ENCODE measurements around the gene CTSC. TPM values are rescaled to one million over a fixed set of nuclear protein-coding genes. Genes with fewer than 3 reads are reported as not detected.
A peak's percentile ranks its signal among the peaks of the same experiment; 100 is the strongest.

CTSC gene
- total and polyA plus RNA-seq, 2 donors: 72.4 to 178 TPM

DNA sequence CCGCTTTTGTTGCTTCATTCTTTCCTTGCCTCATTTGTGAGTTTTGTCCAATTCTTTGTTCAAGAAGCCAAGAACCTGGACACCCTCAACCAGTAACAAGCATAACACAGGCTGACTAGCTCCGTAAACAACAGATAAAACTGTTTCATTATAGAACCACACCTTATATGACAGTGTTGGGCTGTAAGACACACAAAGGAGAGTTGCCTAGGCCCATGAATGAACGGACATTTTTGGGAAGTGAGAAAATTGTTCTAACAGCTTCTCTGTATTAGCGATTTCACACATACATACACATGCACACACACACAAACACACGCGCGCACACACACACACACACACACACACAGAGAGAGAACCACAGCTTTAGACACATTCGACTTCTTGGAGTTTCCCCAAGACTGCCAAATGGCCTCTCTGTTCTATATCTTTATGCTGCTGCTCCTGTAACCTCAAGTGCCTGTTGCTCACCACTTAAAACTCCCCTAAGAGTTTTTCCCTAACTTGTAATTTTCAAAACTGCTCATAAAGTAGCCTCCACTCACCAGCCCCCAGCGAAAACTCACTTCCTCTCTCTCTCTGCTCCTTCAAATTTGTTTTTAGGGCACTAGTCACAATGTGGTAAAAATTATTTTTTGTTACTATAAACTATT is 35.9 kb downstream of the CTSC start:
- H3K36me3 ChIP-seq (ENCODE audit: insufficient read depth): peaks cover 1% of the 10 kb centered on the region
- peak overlapping the region; percentile 50 for H3K27ac ChIP-seq (ENCODE audit: low read depth)
- H3K4me3 ChIP-seq (ENCODE audit: low read depth, low read length): no peak overlapping the region
- 31% methylated on average over 9 of the region's 9 CpGs for WGBS
- DNase-seq (ENCODE audit: extremely low spot score): no peak
- no peaks in the 10 kb centered on the region for H3K4me1 ChIP-seq (ENCODE audit: insufficient read depth)

DNA sequence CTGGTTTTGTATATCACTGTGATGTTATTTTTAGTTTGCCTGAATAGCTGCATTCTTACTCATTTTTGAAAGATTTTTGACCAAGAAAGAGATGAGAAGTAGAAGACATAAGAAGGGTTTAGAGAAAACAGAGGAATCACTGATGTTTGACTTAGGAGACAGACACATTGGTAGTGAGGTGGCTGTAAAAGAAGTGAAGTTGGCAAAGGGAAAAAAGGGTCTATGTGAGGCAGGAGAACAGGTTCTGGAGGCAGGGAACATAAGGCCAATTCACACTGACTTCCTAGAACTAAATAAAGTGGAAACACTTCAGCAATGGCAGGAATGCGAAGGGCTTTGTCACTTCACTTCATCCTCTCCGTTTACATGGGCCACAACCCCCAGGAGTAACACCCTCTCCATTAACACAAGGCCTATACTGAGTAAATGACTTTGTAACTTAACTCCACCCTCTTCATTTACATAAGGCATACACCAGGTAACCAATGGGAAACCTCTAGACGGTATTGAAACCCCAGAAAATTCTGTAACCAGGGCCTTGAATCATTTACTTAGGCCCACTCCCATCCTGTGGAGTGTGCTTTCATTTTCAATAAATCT is 36.5 kb downstream of the CTSC start:
- H3K27ac ChIP-seq (ENCODE audit: low read depth): peak overlapping the region; percentile 15
- no peak for DNase-seq (ENCODE audit: extremely low spot score)
- no peaks in the 10 kb centered on the region for H3K4me1 ChIP-seq (ENCODE audit: insufficient read depth)
- H3K4me3 ChIP-seq (ENCODE audit: low read depth, low read length): no peak overlapping the region
- H3K36me3 ChIP-seq (ENCODE audit: insufficient read depth): no peaks in the 10 kb centered on the region
- WGBS: 50% methylated on average over 3 of the region's 3 CpGs

DNA sequence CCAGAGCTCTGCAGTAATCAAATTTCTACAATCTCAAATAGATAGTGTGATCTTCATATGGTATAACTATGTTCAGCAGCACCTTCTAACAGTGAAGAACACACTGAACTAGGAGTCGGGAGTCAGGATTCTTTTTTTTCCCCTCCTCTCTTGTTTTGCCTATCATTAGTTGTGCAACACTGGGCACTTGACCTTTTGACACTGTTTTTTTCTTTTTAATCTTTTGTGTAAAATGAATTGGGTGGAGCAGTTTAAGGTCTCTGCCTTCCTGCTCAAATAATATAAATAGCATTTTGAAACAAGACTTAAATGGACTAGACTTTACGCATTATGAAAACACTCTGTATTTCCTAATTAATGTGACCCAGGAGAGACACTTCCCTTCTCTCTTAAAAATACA is 39.7 kb downstream of the CTSC start:
- Histone ChIP-seq H3K27ac (ENCODE audit: low read depth) (no peak overlapping the region), H3K36me3 (ENCODE audit: insufficient read depth) (no peaks in the 10 kb centered on the region), H3K4me1 (ENCODE audit: insufficient read depth) (no peaks in the 10 kb centered on the region), H3K4me3 (ENCODE audit: low read depth, low read length) (no peak overlapping the region)
- 68% methylated on average over 2 of the region's 2 CpGs for WGBS
- no peak for DNase-seq (ENCODE audit: extremely low spot score)

DNA sequence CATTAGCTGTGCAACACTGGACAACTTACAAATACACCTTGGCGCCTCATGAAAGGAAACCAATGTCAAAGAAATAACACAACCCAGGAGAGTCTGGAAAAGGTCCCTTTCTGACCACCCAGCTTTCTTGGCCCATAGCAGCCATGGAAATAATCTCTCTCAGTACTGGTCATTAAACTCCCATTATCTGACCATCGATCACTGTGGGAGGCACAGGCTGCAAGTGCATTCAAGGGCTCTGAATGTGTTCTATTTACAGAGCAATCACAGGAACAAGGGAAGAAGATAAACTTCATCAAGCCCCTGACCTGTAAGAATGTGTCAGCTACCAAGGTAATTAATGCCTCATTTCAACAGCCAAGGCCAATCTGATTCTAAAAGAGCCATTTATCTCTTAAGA is 40.1 kb downstream of the CTSC start:
- Histone ChIP-seq H3K27ac (ENCODE audit: low read depth) (no peak overlapping the region), H3K4me1 (ENCODE audit: insufficient read depth) (no peaks in the 10 kb centered on the region), H3K36me3 (ENCODE audit: insufficient read depth) (no peaks in the 10 kb centered on the region), H3K4me3 (ENCODE audit: low read depth, low read length) (no peak overlapping the region)
- DNase-seq (ENCODE audit: extremely low spot score): no peak
- WGBS: 60% methylated on average over 2 of the region's 2 CpGs

- no peak for DNase-seq (ENCODE audit: extremely low spot score)
- no peak overlapping the region for H3K4me3 ChIP-seq (ENCODE audit: low read depth, low read length)
- H3K4me1 ChIP-seq (ENCODE audit: insufficient read depth): no peaks in the 10 kb centered on the region
- 84% methylated on average over 3 of the region's 3 CpGs for WGBS
- peaks cover 1% of the 10 kb centered on the region for H3K36me3 ChIP-seq (ENCODE audit: insufficient read depth)
- no peak overlapping the region for H3K27ac ChIP-seq (ENCODE audit: low read depth)
These were observed 42.5 kb downstream of the CTSC start for GRCh38 chr11:88295028-88295427.

GRCh38 chr11:88293931-88294330 is 43.6 kb downstream of the CTSC start:
- no peak overlapping the region for H3K4me3 ChIP-seq (ENCODE audit: low read depth, low read length)
- no peaks in the 10 kb centered on the region for H3K4me1 ChIP-seq (ENCODE audit: insufficient read depth)
- WGBS: 82% methylated on average over 3 of the region's 3 CpGs
- H3K36me3 ChIP-seq (ENCODE audit: insufficient read depth): peaks cover 1% of the 10 kb centered on the region
- no peak overlapping the region for H3K27ac ChIP-seq (ENCODE audit: low read depth)
- DNase-seq (ENCODE audit: extremely low spot score): no peak

- 35% methylated on average over 3 of the region's 3 CpGs for WGBS
- no peak for DNase-seq (ENCODE audit: extremely low spot score)
- H3K36me3 ChIP-seq (ENCODE audit: insufficient read depth): peaks cover 1% of the 10 kb centered on the region
These were observed 45.2 kb downstream of the CTSC start for GRCh38 chr11:88292171-88292843.

GRCh38 chr11:88288560-88288959 is 49.0 kb downstream of the CTSC start:
- H3K4me3 ChIP-seq (ENCODE audit: low read depth, low read length): no peak overlapping the region
- no peak overlapping the region for H3K27ac ChIP-seq (ENCODE audit: low read depth)
- H3K4me1 ChIP-seq (ENCODE audit: insufficient read depth): peaks cover 2% of the 10 kb centered on the region
- H3K36me3 ChIP-seq (ENCODE audit: insufficient read depth): peaks cover 1% of the 10 kb centered on the region
- WGBS: 99% methylated on average over 1 of the region's 1 CpG
- DNase-seq (ENCODE audit: extremely low spot score): no peak

More at GRCh38 chr11:88292171-88292843, 45.2 kb downstream of the CTSC start:
- no peaks in the 10 kb centered on the region for H3K4me1 ChIP-seq (ENCODE audit: insufficient read depth)
- no peak overlapping the region for H3K27ac ChIP-seq (ENCODE audit: low read depth)
- H3K4me3 ChIP-seq (ENCODE audit: low read depth, low read length): no peak overlapping the region

DNA sequence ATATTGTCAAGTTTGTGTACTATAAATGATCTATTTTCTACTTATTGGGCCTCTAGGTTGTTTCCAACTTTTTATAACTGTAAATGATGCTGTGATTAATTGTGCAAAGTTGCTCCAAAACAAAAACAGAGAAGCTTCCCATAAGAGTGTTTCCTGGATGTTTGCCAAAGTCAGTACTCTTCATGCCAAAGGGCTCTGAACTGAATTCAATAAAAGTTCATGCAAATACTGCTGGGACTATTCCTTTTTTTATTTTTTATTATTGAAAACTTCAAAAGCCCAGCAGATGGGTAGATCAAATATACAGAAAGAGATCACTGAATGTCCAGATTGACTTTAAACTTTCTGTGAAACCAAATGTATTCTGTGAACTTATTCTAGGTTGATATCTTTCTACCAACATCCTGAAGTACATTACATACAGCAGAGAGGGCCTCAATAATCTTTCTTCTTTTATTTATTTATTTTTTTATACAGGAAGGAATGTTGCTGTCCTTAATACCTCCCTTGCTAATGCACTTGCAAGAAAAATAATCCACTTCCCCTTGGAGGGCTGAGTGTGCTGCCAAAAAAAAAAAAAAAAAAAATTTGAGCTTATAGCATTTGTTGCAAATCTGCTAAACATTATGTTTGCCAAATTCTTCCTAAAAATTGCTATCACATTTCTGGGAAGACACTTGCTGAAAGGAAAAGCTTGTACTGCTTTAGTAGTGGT is 53.0 kb downstream of the CTSC start:
- peak; percentile 75 for DNase-seq (ENCODE audit: extremely low spot score)
- no peak overlapping the region for H3K4me3 ChIP-seq (ENCODE audit: low read depth, low read length)
- H3K27ac ChIP-seq (ENCODE audit: low read depth): no peak overlapping the region
- H3K36me3 ChIP-seq (ENCODE audit: insufficient read depth): no peaks in the 10 kb centered on the region
- peaks cover 2% of the 10 kb centered on the region for H3K4me1 ChIP-seq (ENCODE audit: insufficient read depth)

- DNase-seq (ENCODE audit: extremely low spot score): no peak
- Histone ChIP-seq H3K4me3 (ENCODE audit: low read depth, low read length) (no peak overlapping the region), H3K4me1 (ENCODE audit: insufficient read depth) (peaks cover 2% of the 10 kb centered on the region), H3K36me3 (ENCODE audit: insufficient read depth) (no peaks in the 10 kb centered on the region), H3K27ac (ENCODE audit: low read depth) (no peak overlapping the region)
- 74% methylated on average over 1 of the region's 1 CpG for WGBS
These were observed 54.6 kb downstream of the CTSC start for GRCh38 chr11:88282747-88283515.

DNA sequence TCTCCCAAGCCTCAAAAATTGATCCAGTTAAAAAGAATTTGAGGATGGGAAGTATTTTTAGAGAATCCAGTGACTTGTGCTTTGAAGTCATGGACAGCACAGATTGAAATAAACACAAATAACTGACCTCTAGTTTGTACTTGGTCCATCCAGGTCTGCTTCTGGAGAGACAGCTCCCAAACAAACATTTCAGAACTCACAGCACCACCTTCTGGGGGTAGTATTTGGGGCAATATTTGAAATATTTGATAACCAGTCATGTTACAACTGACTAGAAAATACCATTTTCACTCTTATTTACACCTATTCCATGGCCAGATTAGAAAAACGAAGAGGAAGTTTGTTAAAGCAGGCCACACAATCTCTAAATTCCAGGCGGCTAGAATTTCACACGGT is 56.2 kb downstream of the CTSC start:
- no peak for DNase-seq (ENCODE audit: extremely low spot score)
- Histone ChIP-seq H3K27ac (ENCODE audit: low read depth) (no peak overlapping the region), H3K4me1 (ENCODE audit: insufficient read depth) (peaks cover 2% of the 10 kb centered on the region), H3K36me3 (ENCODE audit: insufficient read depth) (no peaks in the 10 kb centered on the region), H3K4me3 (ENCODE audit: low read depth, low read length) (no peak overlapping the region)
- WGBS: 77% methylated on average over 3 of the region's 3 CpGs

DNA sequence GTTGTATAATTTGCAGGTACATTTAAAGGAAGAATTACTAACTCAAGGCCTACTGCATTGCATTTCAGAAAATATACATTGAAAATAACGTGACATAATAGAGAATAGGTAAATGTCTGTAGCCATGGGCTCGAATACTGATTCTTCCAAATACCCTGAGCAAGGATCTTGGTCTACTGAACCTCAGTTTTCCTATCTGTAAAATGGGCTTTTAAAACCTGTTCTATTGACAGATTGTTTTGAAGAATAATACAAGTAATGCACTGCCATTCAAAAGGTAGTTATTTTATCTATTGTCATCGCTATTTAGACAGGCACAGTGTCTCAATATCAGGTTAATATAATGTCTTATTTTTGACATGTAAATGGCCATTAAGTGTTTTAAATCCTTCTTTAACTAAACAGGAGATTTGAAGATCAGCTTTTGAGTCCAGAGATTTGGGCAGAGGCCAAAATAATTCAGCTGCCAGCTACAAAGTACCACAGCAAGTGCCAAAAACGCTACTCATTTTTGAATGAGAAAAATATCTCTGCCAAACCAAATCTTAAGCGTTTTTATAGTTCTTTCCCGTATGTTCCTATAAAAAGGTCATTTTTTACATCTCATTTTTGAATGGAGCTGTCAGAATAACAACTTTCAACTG is 56.7 kb downstream of the CTSC start:
- Histone ChIP-seq H3K4me3 (ENCODE audit: low read depth, low read length) (no peak overlapping the region), H3K36me3 (ENCODE audit: insufficient read depth) (no peaks in the 10 kb centered on the region), H3K27ac (ENCODE audit: low read depth) (no peak overlapping the region), H3K4me1 (ENCODE audit: insufficient read depth) (peaks cover 2% of the 10 kb centered on the region)
- 46% methylated on average over 6 of the region's 6 CpGs for WGBS
- no peak for DNase-seq (ENCODE audit: extremely low spot score)

Data from urinary bladder (tissue), 4 donors.